Endothelial cell of umbilical vein (primary cell): Measurements from ENCODE around the gene AGBL5. TPM values are rescaled to one million over a fixed set of nuclear protein-coding genes. Genes with fewer than 3 reads are reported as not detected.
"Not testable (repeated sequence)": the region's sequence is repeated elsewhere in the genome, so short reads cannot be mapped to it uniquely, and the experiment has no call there.

Source experiments
- BruUV-seq: library from RNA; stranded (reverse); fragments of 400-500 nt; replicated peaks from 2 replicates; lab custom pipeline; 2021; lab: Mats Ljungman, UMichigan
- CTCF ChIA-PET: fragments of 300-600, 350-600 bp; sonication (Branson Sonifier 250); formaldehyde crosslinking; loops from one replicate; lab custom pipeline; 2021; ENCODE audit warnings: antibody characterized with exemption, inconsistent platforms; lab: Charles Lee
- POLR2A ChIA-PET: fragments of 300-600, 350-600 bp; sonication (Branson Sonifier 250); formaldehyde crosslinking; loops from one replicate; lab custom pipeline; 2021; ENCODE audit warnings: antibody characterized with exemption, inconsistent platforms; lab: Charles Lee
- DNase-seq: peaks from one replicate; pipeline ENCODE4 v3.0.0-alpha.2; 2011; ENCODE audit warnings: low read depth, low spot score
- FAIRE-seq: peaks from 2 replicates; lab custom pipeline; 2011; peaks lifted over from hg19 to GRCh38; lab: Jason Lieb, UNC
- H2AFZ ChIP-seq: 2 replicates; pipeline ENCODE4 v1.6.0; 2012; ENCODE audit warnings: low read depth, low read length, control low read depth, inconsistent platforms
- H3K27ac ChIP-seq: 2 replicates; pipeline ENCODE4 v1.5.1; 2011; ENCODE audit warnings: low read depth, mild to moderate bottlenecking, control low read depth, low read length, moderate library complexity; ENCODE audit not compliant: insufficient read depth
- H3K27me3 ChIP-seq, 2 experiments: 2 replicates each; pipeline versions ENCODE4 v1.6.0 to v1.6.1; 2011; ENCODE audit warnings: low read length in 2 of 2, mixed read lengths in 1 of 2; ENCODE audit not compliant: control insufficient read depth in 2 of 2, insufficient read depth in 2 of 2
- H3K36me3 ChIP-seq, 2 experiments: 2 replicates in 1 of 2; 3 replicates in 1 of 2; pipeline ENCODE4 v1.5.1; 2011; ENCODE audit warnings: low read length in 2 of 2, mild to moderate bottlenecking in 1 of 2, moderate library complexity in 1 of 2; ENCODE audit not compliant: control insufficient read depth in 2 of 2, insufficient read depth in 2 of 2; ENCODE audit errors: extremely low read depth in 1 of 2
- H3K4me1 ChIP-seq: 3 replicates; pipeline ENCODE4 v1.5.1; 2011; ENCODE audit warnings: mild to moderate bottlenecking, low read length; ENCODE audit not compliant: control insufficient read depth, insufficient read depth; ENCODE audit errors: extremely low read depth
- H3K4me2 ChIP-seq: 2 replicates; pipeline ENCODE4 v1.6.1; 2011; ENCODE audit warnings: low read length, control low read depth, mixed read lengths; ENCODE audit not compliant: insufficient read depth
- H3K4me3 ChIP-seq, 3 experiments: fragments of 200-600 bp in 1 of 3; sonication (generic), shearing (Covaris generic) in 1 of 3; replicated peaks in 1 of 3; 2 replicates each; pipeline ENCODE4 v1.5.1; 2011 to 2016; ENCODE audit warnings: control low read depth in 3 of 3, low read length in 3 of 3, mild to moderate bottlenecking in 2 of 3, inconsistent platforms in 1 of 3, low read depth in 1 of 3, moderate library complexity in 1 of 3; ENCODE audit not compliant: insufficient read depth in 1 of 3
- H3K79me2 ChIP-seq: 2 replicates; pipeline ENCODE4 v1.6.0; 2012; ENCODE audit warnings: low read length, inconsistent platforms; ENCODE audit not compliant: control insufficient read depth, insufficient read depth
- H3K9ac ChIP-seq: replicated peaks from 2 replicates; pipeline ENCODE3; 2011; ENCODE audit warnings: low read length, control low read depth; ENCODE audit not compliant: insufficient read depth; ENCODE audit errors: extremely low read depth
- H3K9me1 ChIP-seq: replicated peaks from 3 replicates; pipeline ENCODE4 v1.6.0; 2011; ENCODE audit warnings: mild to moderate bottlenecking, low read length; ENCODE audit not compliant: control insufficient read depth, insufficient read depth; ENCODE audit errors: extremely low read depth
- H3K9me3 ChIP-seq: replicated peaks from 2 replicates; pipeline ENCODE4 v1.5.1; 2012; ENCODE audit warnings: low read length, inconsistent platforms; ENCODE audit not compliant: control insufficient read depth, insufficient read depth
- H4K20me1 ChIP-seq: replicated peaks from 2 replicates; pipeline ENCODE3; 2011; ENCODE audit warnings: mild to moderate bottlenecking, low read length; ENCODE audit not compliant: control insufficient read depth, insufficient read depth; ENCODE audit errors: extremely low read depth
- GATA2 ChIP-seq: IDR thresholded peaks from 2 replicates; pipeline ENCODE4 v1.7.0; 2011; ENCODE audit warnings: low read depth, mild to moderate bottlenecking, moderate library complexity, mixed read lengths, low read length; ENCODE audit not compliant: insufficient read length, insufficient read depth
- POLR2A ChIP-seq: IDR thresholded peaks from 2 replicates; pipeline ENCODE4 v1.6.1; 2012; ENCODE audit warnings: low read depth, mild to moderate bottlenecking, control low read depth, low read length
- dilution Hi-C: fragments of 300-500 bp; cut with MboI; formaldehyde crosslinking; loops from one replicate; pipeline ENCODE4 v1.15.0; 2019; ENCODE audit warnings: low sequenced_read_pairs; ENCODE audit not compliant: extremely low pct_ligation_motif_present
- intact Hi-C: fragments of 100-400 bp; cut with micrococcal nuclease; formaldehyde crosslinking; loops from one replicate; pipeline ENCODE4 v1.10.0; 2022
- polyA plus RNA-seq, 4 experiments: library from polyadenylated mRNA; depleted of rRNA in 3 of 4; stranded (reverse) in 3 of 4; unstranded in 1 of 4; fragments of >200 nt; gene quantifications; 2 replicates each; pipeline versions ENCODE4 v1.2.1 to v1.2.3, GENCODE V29; 2011 to 2012; ENCODE audit warnings: missing spikeins in 1 of 4
- total RNA-seq: library from RNA; stranded (reverse); gene quantifications from 2 replicates; pipeline ENCODE4 v1.2.3, GENCODE V29; 2021

The AGBL5 gene
- total and polyA plus RNA-seq, 2 donors (not counting 3 experiments of a cell fraction or from before 2014, with no cell fraction given): 28.2 to 41.9 TPM

DNA sequence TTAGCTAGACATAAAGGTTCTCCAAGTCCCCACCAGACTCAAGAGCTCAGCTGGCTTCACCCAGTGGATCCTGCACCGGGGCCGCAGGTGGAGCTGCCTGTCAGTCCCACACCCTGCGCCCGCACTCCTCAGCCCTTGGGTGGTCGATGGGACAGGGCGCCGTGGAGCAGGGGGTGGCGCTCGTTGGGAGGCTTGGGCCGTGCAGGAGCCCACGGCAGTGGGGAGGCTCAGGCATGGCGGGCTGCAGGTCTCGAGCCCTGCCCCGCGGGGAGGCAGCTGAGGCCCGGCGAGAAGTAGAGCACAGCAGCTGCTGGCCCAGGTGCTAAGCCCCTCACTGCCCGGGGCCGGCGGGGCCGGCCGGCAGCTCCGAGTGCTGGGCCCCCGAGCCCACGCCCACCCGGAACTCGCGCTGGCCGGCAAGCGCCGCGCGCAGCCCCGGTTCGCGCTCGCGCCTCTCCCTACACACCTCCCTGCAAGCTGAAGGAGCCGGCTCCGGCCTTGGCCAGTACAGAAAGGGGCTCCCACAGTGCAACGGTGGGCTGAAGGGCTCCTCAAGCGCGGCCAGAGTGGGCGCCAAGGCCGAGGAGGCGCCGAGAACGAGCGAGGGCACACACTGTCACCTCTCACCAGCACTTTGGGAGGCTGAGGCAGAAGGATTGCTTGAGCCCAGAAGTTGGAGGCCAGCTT, 60.1 kb downstream of the AGBL5 start:
- H3K79me2 ChIP-seq, H3K27me3 ChIP-seq, H3K27ac ChIP-seq, DNase-seq, H3K4me1 ChIP-seq, H3K9ac ChIP-seq, BruUV-seq, H3K9me3 ChIP-seq, dilution Hi-C loops, intact Hi-C loops, H3K9me1 ChIP-seq, H3K4me3 ChIP-seq, FAIRE-seq, H3K36me3 ChIP-seq, H2AFZ ChIP-seq, H4K20me1 ChIP-seq, POLR2A ChIA-PET, H3K4me2 ChIP-seq: not testable (repeated sequence)
- CTCF ChIA-PET: interaction anchor here (1.1 kb wide), 1 partner anchor 22 kb away, joined by 3 read pairs; no protein-coding TSS in a partner anchor

DNA sequence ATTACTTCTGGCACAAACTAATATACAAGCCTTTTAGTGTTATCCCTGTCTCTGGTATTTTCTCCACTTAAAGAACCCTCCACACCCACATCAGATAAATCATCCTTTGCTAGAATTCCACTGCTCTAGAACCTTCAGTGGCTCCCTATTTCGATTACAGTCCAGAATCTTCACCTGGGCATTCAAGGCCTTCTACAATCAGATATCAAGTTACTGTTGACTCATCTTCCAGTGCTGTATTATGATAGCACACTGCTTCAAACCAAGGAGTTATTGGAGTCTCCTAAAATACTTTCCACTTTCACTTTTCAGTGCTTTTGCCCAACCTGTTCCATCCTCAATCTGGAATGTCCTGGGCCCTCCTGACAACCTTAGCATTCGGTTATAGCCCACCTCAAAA, 64.1 kb downstream of the AGBL5 start:
- Histone ChIP-seq H3K79me2 (no peaks in the 10 kb centered on the region), H3K27me3 (peaks cover 5 to 12% of the 10 kb centered on the region in 2 experiments), H3K9me3 (no peaks in the 10 kb centered on the region), H3K4me3 (no peak overlapping the region), H3K4me1 (no peaks in the 10 kb centered on the region), H3K9ac (no peak overlapping the region), H4K20me1 (no peaks in the 10 kb centered on the region), H3K27ac (no peak overlapping the region), H3K9me1 (no peaks in the 10 kb centered on the region), H2AFZ (no peak overlapping the region), H3K4me2 (no peak overlapping the region), H3K36me3 (no peaks in the 10 kb centered on the region)
- POLR2A ChIA-PET: no interaction called here
- no peak for FAIRE-seq
- BruUV-seq: no TSS peak
- intact Hi-C loops: no loop called here
- dilution Hi-C loops: no loop called here
- CTCF ChIA-PET: interaction anchor here (0.6 to 1.5 kb wide), 2 partner anchors 8 to 77 kb away, joined by 3 to 9 read pairs; no protein-coding TSS in a partner anchor
- TF ChIP-seq POLR2A (no peak), GATA2 (no peak)
- DNase-seq: no peak
